GM23338 (cell line): ENCODE data around the gene DIDO1. TPM values are rescaled to one million over a fixed set of nuclear protein-coding genes. Genes with fewer than 3 reads are reported as not detected.

Experiments used
- ATAC-seq: fragments of 200-7000 bp; cut with Tn5 transposase; 3 replicates; pipeline ENCODE4 v1.9.1; 2020
- DNase-seq: peaks from one replicate; pipeline ENCODE4 v3.0.0-alpha.2; 2015; ENCODE audit warnings: low spot score
- H2AFZ ChIP-seq: fragments of 200-600 bp; sonication (generic); 2 replicates; pipeline ENCODE4 v1.8.0; 2016; ENCODE audit warnings: antibody characterized with exemption, mild to moderate bottlenecking, moderate library complexity
- H3F3A ChIP-seq: fragments of 200-600 bp; sonication (generic); replicated peaks from 2 replicates; pipeline ENCODE4 v1.8.0; 2017; ENCODE audit warnings: antibody characterized with exemption, mixed run types, low read depth
- H3K27ac ChIP-seq: fragments of 200-600 bp; sonication (generic); 2 replicates; pipeline ENCODE4 v1.6.1; 2016; ENCODE audit warnings: low read depth
- H3K27me3 ChIP-seq: fragments of 200-600 bp; sonication (generic); 2 replicates; pipeline ENCODE4 v1.8.0; 2016; ENCODE audit warnings: mild to moderate bottlenecking, mixed run types, moderate library complexity; ENCODE audit not compliant: insufficient read depth
- H3K36me3 ChIP-seq: fragments of 200-600 bp; sonication (generic); 2 replicates; pipeline ENCODE4 v1.8.0; 2016; ENCODE audit warnings: mild to moderate bottlenecking; ENCODE audit not compliant: insufficient read depth
- H3K4me1 ChIP-seq: fragments of 200-600 bp; sonication (generic); 2 replicates; pipeline ENCODE4 v1.8.0; 2016; ENCODE audit warnings: mild to moderate bottlenecking, moderate library complexity; ENCODE audit not compliant: insufficient read depth
- H3K4me2 ChIP-seq: fragments of 200-600 bp; sonication (generic); 2 replicates; pipeline ENCODE4 v1.7.1; 2017; ENCODE audit warnings: mixed run types
- H3K4me3 ChIP-seq: fragments of 200-600 bp; sonication (generic); 2 replicates; pipeline ENCODE4 v1.6.1; 2016; ENCODE audit warnings: mixed run types
- H3K79me2 ChIP-seq: fragments of 200-600 bp; sonication (generic); replicated peaks from 2 replicates; pipeline ENCODE4 v1.8.0; 2017; ENCODE audit warnings: mild to moderate bottlenecking; ENCODE audit not compliant: insufficient read depth
- H3K9me2 ChIP-seq: fragments of 200-600 bp; sonication (generic); 2 replicates; pipeline ENCODE4 v1.8.0; 2017; ENCODE audit not compliant: insufficient read depth
- H4K20me1 ChIP-seq: fragments of 200-600 bp; sonication (generic); replicated peaks from 2 replicates; pipeline ENCODE4 v1.8.0; 2017; ENCODE audit warnings: mild to moderate bottlenecking; ENCODE audit not compliant: insufficient read depth
- H3K27ac Mint-ChIP-seq: 2 replicates; pipeline ENCODE4 v1.8.0; 2020; ENCODE audit warnings: inconsistent platforms, mild to moderate bottlenecking, moderate library complexity, mixed read lengths
- H3K27me3 Mint-ChIP-seq: 3 replicates; pipeline ENCODE4 v1.8.0; 2022; ENCODE audit warnings: low read depth, mild to moderate bottlenecking, moderate library complexity, mixed read lengths, inconsistent platforms; ENCODE audit not compliant: insufficient read depth, poor library complexity
- H3K36me3 Mint-ChIP-seq: 3 replicates; pipeline ENCODE4 v1.8.0; 2021; ENCODE audit warnings: low read depth, mild to moderate bottlenecking, inconsistent platforms, moderate library complexity, mixed read lengths
- H3K4me1 Mint-ChIP-seq: 3 replicates; pipeline ENCODE4 v1.8.0; 2020; ENCODE audit warnings: mild to moderate bottlenecking, inconsistent platforms, mixed read lengths
- H3K4me3 Mint-ChIP-seq: 3 replicates; pipeline ENCODE4 v1.8.0; 2021; ENCODE audit warnings: moderate library complexity, mild to moderate bottlenecking, inconsistent platforms, mixed read lengths
- H3K9me3 Mint-ChIP-seq: 3 replicates; pipeline ENCODE4 v1.8.0; 2020; ENCODE audit warnings: moderate library complexity, mild to moderate bottlenecking, inconsistent platforms, mixed read lengths
- EZH2phosphoT487 ChIP-seq: fragments of 200-600 bp; sonication (generic); IDR thresholded peaks from one replicate; pipeline ENCODE4 v1.8.1; 2018; ENCODE audit warnings: antibody characterized with exemption; ENCODE audit not compliant: unreplicated experiment
- POLR2AphosphoS5 ChIP-seq: IDR thresholded peaks from 2 replicates; pipeline ENCODE4 v1.6.1; 2016; ENCODE audit warnings: antibody characterized with exemption, low read depth
- ZNF114 ChIP-seq: fragments of 250-450 bp; sonication (Bioruptor Pico); IDR thresholded peaks from 2 replicates; pipeline ENCODE4 v1.5.0; 2020; ENCODE audit warnings: mild to moderate bottlenecking, moderate library complexity
- ZNF462 ChIP-seq: fragments of 250-450 bp; sonication (Bioruptor Pico); IDR thresholded peaks from 2 replicates; pipeline ENCODE4 v1.5.0; 2020; ENCODE audit warnings: mild to moderate bottlenecking, moderate library complexity
- polyA plus RNA-seq: library from polyadenylated mRNA; unstranded; fragments of >200 nt; fragmentation: Nextera tagmentation; extraction: Ambion mirVana; gene quantifications from 2 replicates; pipeline ENCODE4 v1.2.1, GENCODE V29; 2016
- total RNA-seq: library from RNA; depleted of rRNA; stranded (reverse); fragments of >200 nt; shearing (Covaris generic); gene quantifications from 2 replicates; pipeline ENCODE4 v1.2.3, GENCODE V29; 2014

Gene DIDO1
- total and polyA plus RNA-seq, 2 experiments from 2014 or later: 72.4 to 162 TPM

GRCh38 chr20:62885046-62885895 is 41.0 kb downstream of the DIDO1 start (continued):
- TF ChIP-seq POLR2AphosphoS5 (no peak), EZH2phosphoT487 (no peak), ZNF114 (CRISPR knock-in tag) (no peak)

- Histone ChIP-seq H3F3A (peaks cover 58% of the 10 kb centered on the region), H4K20me1 (peaks cover 6% of the 10 kb centered on the region), H3K9me2 (no peaks in the 10 kb centered on the region), H3K27ac (no peak overlapping the region), H3K27me3 (no peaks in the 10 kb centered on the region), H3K36me3 (peaks cover 28% of the 10 kb centered on the region), H3K4me2 (peak overlapping the region; percentile 15; the same call in 1 of the 2 replicates), H3K4me1 (peaks cover 24% of the 10 kb centered on the region), H3K79me2 (no peaks in the 10 kb centered on the region), H3K4me3 (no peak overlapping the region), H2AFZ (no peak overlapping the region)
- Mint-ChIP-seq H3K27me3 (peaks cover 13% of the 10 kb centered on the region), H3K4me3 (no peak overlapping the region), H3K27ac (peak overlapping the region; percentile 73; the same call in 1 of the 2 replicates), H3K36me3 (peaks cover 46% of the 10 kb centered on the region), H3K9me3 (no peaks in the 10 kb centered on the region; the same call in 2 of the 3 replicates), H3K4me1 (peaks cover 43% of the 10 kb centered on the region)
- peak; percentile 6; the same call in 2 of the 3 replicates for ATAC-seq
- DNase-seq: no peak
- TF ChIP-seq POLR2AphosphoS5 (0 out of 2 replicates have a peak, but pooled peaks have one; percentile 2), ZNF462 (CRISPR knock-in tag) (no peak)
These were observed 41.7 kb downstream of the DIDO1 start for GRCh38 chr20:62884556-62884955.
